ENCODE results near the gene LRRC17. TPM values are rescaled to one million over a fixed set of nuclear protein-coding genes. Genes with fewer than 3 reads are reported as not detected.
A peak's percentile ranks its signal among the peaks of the same experiment; 100 is the strongest.

The LRRC17 gene
- total RNA-seq, 1 experiment from 2014 or later: 0.11 TPM

GRCh38 chr7:102875700-102876295, 37.0 kb upstream of the LRRC17 start:
- Histone ChIP-seq H3K27ac (ENCODE audit: low read length) (peak overlapping the region; percentile 92), H3K27me3 (ENCODE audit: low read length) (no peaks in the 10 kb centered on the region), H4K20me1 (ENCODE audit: low read length) (no peaks in the 10 kb centered on the region), H3K4me3 (ENCODE audit: low read length) (no peak overlapping the region), H3K4me1 (ENCODE audit: insufficient read depth, low read length) (peaks cover 56% of the 10 kb centered on the region), H3K4me2 (ENCODE audit: low read length) (peak overlapping the region; percentile 67), H2AFZ (ENCODE audit: low read length) (peak overlapping the region; percentile 51; the same call in 1 of the 2 replicates), H3K9ac (ENCODE audit: low read length) (peak overlapping the region; percentile 36), H3K79me2 (ENCODE audit: low read length) (no peaks in the 10 kb centered on the region), H3F3A (ENCODE audit: low read length, unreplicated experiment) (peaks cover 10% of the 10 kb centered on the region), H3K9me2 (replicated peaks; ENCODE audit: low read length) (no peaks in the 10 kb centered on the region), H3K9me3 (ENCODE audit: low read length) (no peaks in the 10 kb centered on the region), H3K36me3 (ENCODE audit: low read depth, low read length) (no peaks in the 10 kb centered on the region)
- BruUV-seq (replicated peaks): no TSS peak
- no peak for TF ChIP-seq EZH2phosphoT487 (IDR thresholded peaks at IDR 0.05; ENCODE audit: borderline replicate concordance, low read length)
- no peak for TF ChIP-seq CTCF (conservative IDR thresholded peaks at IDR 0.05; ENCODE audit: low read depth, low read length)
- TF ChIP-seq EZH2 (IDR thresholded peaks at IDR 0.05; ENCODE audit: low read length, unreplicated experiment): no peak
- ATAC-seq: peak; percentile 82
- ChIA-PET CTCF (interaction anchor here (0.6 kb wide), 1 partner anchor 162 kb away, joined by 9 read pairs; no protein-coding TSS in a partner anchor), POLR2A (ENCODE audit: unreplicated experiment) (interaction anchor here (0.7 kb wide), 1 partner anchor 15 kb away, joined by 3 read pairs; no protein-coding TSS in a partner anchor)
- peak; percentile 97 for DNase-seq
- intact Hi-C loops (cut with micrococcal nuclease): loop anchor here (1.0 to 10.0 kb wide), 2 partner anchors 10 to 111 kb away; no protein-coding TSS in a partner anchor

- no TSS peak for BruUV-seq (replicated peaks)
- Histone ChIP-seq H2AFZ (ENCODE audit: low read length) (peak overlapping the region; percentile 7; the same call in 1 of the 2 replicates), H3K79me2 (ENCODE audit: low read length) (no peaks in the 10 kb centered on the region), H3K27ac (ENCODE audit: low read length) (peak overlapping the region; percentile 71), H3K27me3 (ENCODE audit: low read length) (no peaks in the 10 kb centered on the region), H3K9me2 (replicated peaks; ENCODE audit: low read length) (no peaks in the 10 kb centered on the region), H3K9me3 (ENCODE audit: low read length) (no peaks in the 10 kb centered on the region), H3K9ac (ENCODE audit: low read length) (no peak overlapping the region), H3F3A (ENCODE audit: low read length, unreplicated experiment) (no peaks in the 10 kb centered on the region), H4K20me1 (ENCODE audit: low read length) (no peaks in the 10 kb centered on the region), H3K4me1 (ENCODE audit: insufficient read depth, low read length) (peaks cover 25% of the 10 kb centered on the region), H3K36me3 (ENCODE audit: low read depth, low read length) (no peaks in the 10 kb centered on the region), H3K4me3 (ENCODE audit: low read length) (peak overlapping the region; percentile 49), H3K4me2 (ENCODE audit: low read length) (peak overlapping the region; percentile 71)
- TF ChIP-seq CTCF (conservative IDR thresholded peaks at IDR 0.05; ENCODE audit: low read depth, low read length): no peak
- no peak for TF ChIP-seq EZH2 (IDR thresholded peaks at IDR 0.05; ENCODE audit: low read length, unreplicated experiment)
- no peak for TF ChIP-seq EZH2phosphoT487 (IDR thresholded peaks at IDR 0.05; ENCODE audit: borderline replicate concordance, low read length)
- ChIA-PET POLR2A (ENCODE audit: unreplicated experiment) (no interaction called here), CTCF (no interaction called here)
- ATAC-seq (peak; percentile 97), DNase-seq (peak; percentile 78)
- intact Hi-C loops (cut with micrococcal nuclease): no loop called here
Observed at GRCh38 chr7:102883098-102883860, 29.5 kb upstream of the LRRC17 start.
